Astrocyte (in vitro differentiated cells and primary cell): Measurements from ENCODE around the gene RFPL1.

ENCODE experiments used
- CTCF ChIP-seq: IDR thresholded peaks from 2 replicates; pipeline ENCODE4 v1.5.1; 2011; ENCODE audit warnings: low read depth, mild to moderate bottlenecking, inconsistent platforms, low read length, moderate library complexity; ENCODE audit not compliant: insufficient read depth
- EZH2 ChIP-seq: IDR thresholded peaks from 2 replicates; pipeline ENCODE4 v1.6.1; 2012; ENCODE audit warnings: mild to moderate bottlenecking, low read length, inconsistent platforms; ENCODE audit not compliant: insufficient read depth

DNA sequence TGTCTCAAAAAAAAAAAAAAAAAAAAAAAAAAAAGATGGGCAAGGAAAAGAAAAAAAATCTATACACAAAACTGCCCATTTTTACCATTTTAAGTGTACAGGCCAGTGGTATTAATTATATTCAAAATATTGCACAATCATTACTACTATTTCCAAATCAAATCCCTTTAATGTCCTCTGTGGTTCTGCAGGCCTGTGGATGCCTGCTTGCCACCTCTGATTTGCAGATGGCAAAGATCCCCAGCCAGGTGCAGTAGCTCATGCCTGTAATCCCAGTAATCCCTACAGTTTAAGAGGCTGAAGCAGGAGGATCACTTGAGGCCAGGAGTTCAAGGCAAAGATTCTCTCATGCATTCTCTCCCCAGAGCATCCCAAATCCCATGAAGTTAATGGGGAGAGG lies 20.2 kb downstream of the RFPL1 start:
- no peak for TF ChIP-seq CTCF
- no peak for TF ChIP-seq EZH2
